ENCODE results near the gene RHOJ.

DNA sequence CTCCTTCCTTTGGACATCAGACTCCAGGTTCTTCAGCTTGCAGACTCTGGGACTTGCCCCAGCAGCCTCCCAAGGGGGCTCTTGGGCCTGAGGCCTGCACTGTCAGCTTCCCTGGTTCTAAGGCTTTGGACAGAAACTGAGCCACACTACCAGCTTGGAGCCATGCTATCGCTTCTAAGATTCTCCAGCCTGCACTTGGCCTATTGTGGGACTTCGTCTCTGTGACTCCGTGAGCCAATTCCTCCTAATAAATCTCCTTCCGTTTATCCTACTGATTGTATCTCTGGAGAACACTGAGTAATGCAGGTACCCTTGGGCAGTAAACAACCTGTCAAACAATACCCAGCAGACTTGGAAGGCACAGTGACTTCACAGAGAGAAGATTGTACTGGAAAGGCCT, 24.9 kb upstream of the RHOJ start:
- TF ChIP-seq, protein P1, sequence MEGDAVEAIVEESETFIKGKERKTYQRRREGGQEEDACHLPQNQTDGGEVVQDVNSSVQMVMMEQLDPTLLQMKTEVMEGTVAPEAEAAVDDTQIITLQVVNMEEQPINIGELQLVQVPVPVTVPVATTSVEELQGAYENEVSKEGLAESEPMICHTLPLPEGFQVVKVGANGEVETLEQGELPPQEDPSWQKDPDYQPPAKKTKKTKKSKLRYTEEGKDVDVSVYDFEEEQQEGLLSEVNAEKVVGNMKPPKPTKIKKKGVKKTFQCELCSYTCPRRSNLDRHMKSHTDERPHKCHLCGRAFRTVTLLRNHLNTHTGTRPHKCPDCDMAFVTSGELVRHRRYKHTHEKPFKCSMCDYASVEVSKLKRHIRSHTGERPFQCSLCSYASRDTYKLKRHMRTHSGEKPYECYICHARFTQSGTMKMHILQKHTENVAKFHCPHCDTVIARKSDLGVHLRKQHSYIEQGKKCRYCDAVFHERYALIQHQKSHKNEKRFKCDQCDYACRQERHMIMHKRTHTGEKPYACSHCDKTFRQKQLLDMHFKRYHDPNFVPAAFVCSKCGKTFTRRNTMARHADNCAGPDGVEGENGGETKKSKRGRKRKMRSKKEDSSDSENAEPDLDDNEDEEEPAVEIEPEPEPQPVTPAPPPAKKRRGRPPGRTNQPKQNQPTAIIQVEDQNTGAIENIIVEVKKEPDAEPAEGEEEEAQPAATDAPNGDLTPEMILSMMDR (IDR thresholded peaks at IDR 0.05) = no peak
- no peak for TF ChIP-seq POLR2A (IDR thresholded peaks at IDR 0.05)
